HEK293 (cell line): ENCODE results near the gene PTRH1.

Experiments used
- CTCF ChIA-PET: fragments of 350-600 bp; formaldehyde crosslinking; extraction: SDS; loops from one replicate; lab custom pipeline; 2021; ENCODE audit warnings: antibody characterized with exemption; lab: Yijun Ruan, JAX
- POLR2A ChIA-PET: fragments of 300-600 bp; formaldehyde crosslinking; extraction: SDS; loops from one replicate; lab custom pipeline; 2020; ENCODE audit warnings: antibody characterized with exemption, inconsistent platforms; lab: Yijun Ruan, JAX
- H3K27ac ChIP-seq: fragments of 200-500 bp; sonication (Bioruptor generic); 2 replicates; pipeline ENCODE4 v1.5.1; 2014; ENCODE audit warnings: low read depth, low read length, control low read depth, inconsistent platforms; ENCODE audit errors: extremely low read depth
- H3K36me3 ChIP-seq, 2 experiments: fragments of 200-500 bp in 1 of 2; sonication (Bioruptor generic) in 1 of 2; 1 replicate in 1 of 2; 2 replicates in 1 of 2; pipeline ENCODE4 v1.5.1; 2014 to 2017; ENCODE audit warnings: inconsistent platforms in 2 of 2, low read length in 2 of 2; ENCODE audit not compliant: control insufficient read depth in 2 of 2, insufficient read depth in 1 of 2
- H3K4me1 ChIP-seq: fragments of 200-500 bp; sonication (Bioruptor generic); 2 replicates; pipeline ENCODE4 v1.5.1; 2014; ENCODE audit warnings: mild to moderate bottlenecking, low read length, inconsistent platforms; ENCODE audit not compliant: control insufficient read depth, insufficient read depth
- H3K4me3 ChIP-seq: 2 replicates; pipeline ENCODE4 v1.5.1; 2011; ENCODE audit warnings: low read depth, mild to moderate bottlenecking, control low read depth, low read length, moderate library complexity
- H3K9me3 ChIP-seq: fragments of 200-500 bp; sonication (Bioruptor generic); 2 replicates; pipeline ENCODE4 v1.5.1; 2014; ENCODE audit warnings: low read depth, low read length, inconsistent platforms; ENCODE audit not compliant: control insufficient read depth, insufficient read depth
- BCL11A ChIP-seq: fragments of 450-650 bp; formaldehyde crosslinking; IDR thresholded peaks from 2 replicates; pipeline ENCODE4 v1.5.1; 2016; ENCODE audit warnings: low read depth, missing biosample characterization, missing genetic modification characterization
- GLIS2 ChIP-seq: fragments of 450-650 bp; formaldehyde crosslinking; IDR thresholded peaks from 2 replicates; pipeline ENCODE4 v1.5.1; 2016; ENCODE audit warnings: missing biosample characterization, missing genetic modification characterization
- HIC1 ChIP-seq: fragments of 450-650 bp; formaldehyde crosslinking; IDR thresholded peaks from 2 replicates; pipeline ENCODE4 v1.5.1; 2016; ENCODE audit warnings: missing biosample characterization, missing genetic modification characterization
- KLF1 ChIP-seq: fragments of 450-650 bp; formaldehyde crosslinking; IDR thresholded peaks from 2 replicates; pipeline ENCODE4 v1.5.1; 2016; ENCODE audit warnings: missing biosample characterization, missing genetic modification characterization
- RBAK ChIP-seq: fragments of 450-650 bp; formaldehyde crosslinking; IDR thresholded peaks from 2 replicates; pipeline ENCODE4 v1.5.1; 2016; ENCODE audit warnings: missing biosample characterization, missing genetic modification characterization
- SETDB1 ChIP-seq: IDR thresholded peaks from one replicate; pipeline ENCODE4 v1.6.1; 2017; ENCODE audit warnings: mild to moderate bottlenecking, low read length, moderate library complexity, mixed read lengths; ENCODE audit not compliant: insufficient read length
- ZBTB44 ChIP-seq: fragments of 450-650 bp; IDR thresholded peaks from 2 replicates; pipeline ENCODE4 v1.5.1; 2018; ENCODE audit warnings: missing biosample characterization, mild to moderate bottlenecking, missing genetic modification characterization
- ZBTB8A ChIP-seq: fragments of 450-650 bp; formaldehyde crosslinking; IDR thresholded peaks from 2 replicates; pipeline ENCODE4 v1.5.1; 2016; ENCODE audit warnings: missing biosample characterization, missing genetic modification characterization
- ZNF449 ChIP-seq: fragments of 450-650 bp; formaldehyde crosslinking; IDR thresholded peaks from 2 replicates; pipeline ENCODE4 v1.5.1; 2017; ENCODE audit warnings: missing biosample characterization, mild to moderate bottlenecking, missing genetic modification characterization, moderate library complexity
- ZNF529 ChIP-seq: fragments of 450-650 bp; formaldehyde crosslinking; IDR thresholded peaks from 2 replicates; pipeline ENCODE4 v1.5.1; 2017; ENCODE audit warnings: missing genetic modification characterization, missing biosample characterization; ENCODE audit not compliant: insufficient replicate concordance
- ZNF544 ChIP-seq: fragments of 450-650 bp; formaldehyde crosslinking; IDR thresholded peaks from 2 replicates; pipeline ENCODE4 v1.5.0; 2017; ENCODE audit warnings: missing biosample characterization, missing genetic modification characterization
- ZNF624 ChIP-seq: fragments of 450-650 bp; formaldehyde crosslinking; IDR thresholded peaks from 2 replicates; pipeline ENCODE4 v1.5.1; 2017; ENCODE audit warnings: missing biosample characterization, missing genetic modification characterization
- ZNF629 ChIP-seq: fragments of 450-650 bp; formaldehyde crosslinking; IDR thresholded peaks from 2 replicates; pipeline ENCODE4 v1.5.1; 2017; ENCODE audit warnings: missing biosample characterization, missing genetic modification characterization
- ZNF654 ChIP-seq: fragments of 450-650 bp; formaldehyde crosslinking; IDR thresholded peaks from 2 replicates; pipeline ENCODE4 v1.5.1; 2016; ENCODE audit warnings: low read depth, missing biosample characterization, missing genetic modification characterization
- ZNF701 ChIP-seq: fragments of 450-650 bp; formaldehyde crosslinking; IDR thresholded peaks from 2 replicates; pipeline ENCODE4 v1.5.1; 2016; ENCODE audit warnings: missing biosample characterization, missing genetic modification characterization
- ZNF707 ChIP-seq: fragments of 450-650 bp; formaldehyde crosslinking; IDR thresholded peaks from 2 replicates; pipeline ENCODE4 v1.5.1; 2016; ENCODE audit warnings: missing biosample characterization, missing genetic modification characterization
- ZXDB ChIP-seq: fragments of 450-650 bp; formaldehyde crosslinking; IDR thresholded peaks from 2 replicates; pipeline ENCODE4 v1.5.1; 2016; ENCODE audit warnings: missing biosample characterization, missing genetic modification characterization

Gene PTRH1

GRCh38 chr9:127714951-127715469 is 453 bp downstream of the PTRH1 start (continued):
- no peak for TF ChIP-seq ZNF707
- no peak for TF ChIP-seq ZBTB44 (tag by site-specific recombination)
- TF ChIP-seq ZNF544 (tag by site-specific recombination): no peak
- TF ChIP-seq RBAK (tag by site-specific recombination): no peak
- TF ChIP-seq ZNF701 (tag by site-specific recombination): no peak
- peak; percentile 51; the same call in 1 of the 2 replicates for TF ChIP-seq KLF1 (tag by site-specific recombination)
- no peak for TF ChIP-seq ZNF624 (tag by site-specific recombination)
- TF ChIP-seq BCL11A (tag by site-specific recombination): 0 out of 2 replicates have a peak, but pooled peaks have one; percentile 12
- peak; percentile 47; the same call in 1 of the 2 replicates for TF ChIP-seq ZNF449
- TF ChIP-seq, all 188 proteins: peak for 8

GRCh38 chr9:127714020-127714750 is 1.3 kb downstream of the PTRH1 start:
- H3K36me3 ChIP-seq: no peaks in the 10 kb centered on the region
- no peaks in the 10 kb centered on the region for H3K4me1 ChIP-seq
- H3K9me3 ChIP-seq: no peaks in the 10 kb centered on the region
- no peak for TF ChIP-seq ZNF654 (tag by site-specific recombination)
- no peak for TF ChIP-seq HIC1
- peak; percentile 52; the same call in 1 of the 2 replicates for TF ChIP-seq GLIS2
- no peak for TF ChIP-seq SETDB1
- POLR2A ChIA-PET: interaction anchor here (0.7 to 2.7 kb wide), 3 partner anchors 8 to 17 kb away, joined by 3 to 8 read pairs (median 4); partner anchors contain the start of gene CFAP157
- no peak overlapping the region for H3K27ac ChIP-seq
- H3K4me3 ChIP-seq: peak overlapping the region; percentile 79
- CTCF ChIA-PET: interaction anchor here (0.6 to 1.6 kb wide), 3 partner anchors 156 to 224 kb away, joined by 3 to 4 read pairs (median 3); no protein-coding TSS in a partner anchor

- CTCF ChIA-PET: interaction anchor here (0.8 to 1.6 kb wide), 3 partner anchors 22 to 86 kb away, joined by 3 to 5 read pairs (median 3); partner anchors contain the start of gene TOR2A
- no peak overlapping the region for H3K4me3 ChIP-seq
- no peak overlapping the region for H3K27ac ChIP-seq
- no peaks in the 10 kb centered on the region for H3K9me3 ChIP-seq
- TF ChIP-seq ZBTB8A (tag by site-specific recombination) (no peak), ZNF629 (no peak), ZNF529 (tag by site-specific recombination) (no peak), ZXDB (tag by site-specific recombination) (no peak)
- POLR2A ChIA-PET: no interaction called here
- H3K36me3 ChIP-seq: no peaks in the 10 kb centered on the region
- no peaks in the 10 kb centered on the region for H3K4me1 ChIP-seq
These were observed 2.6 kb downstream of the PTRH1 start for GRCh38 chr9:127712867-127713266.
